ENCODE data around the gene BANP.

- TF ChIP-seq CTCF (IDR thresholded peaks at IDR 0.05) (no peak), POLR2A (IDR thresholded peaks at IDR 0.05) (no peak)
These were observed 108.6 kb downstream of the BANP start for GRCh38 chr16:88059701-88060386.
